ENCODE data around the gene UNC119.

DNA sequence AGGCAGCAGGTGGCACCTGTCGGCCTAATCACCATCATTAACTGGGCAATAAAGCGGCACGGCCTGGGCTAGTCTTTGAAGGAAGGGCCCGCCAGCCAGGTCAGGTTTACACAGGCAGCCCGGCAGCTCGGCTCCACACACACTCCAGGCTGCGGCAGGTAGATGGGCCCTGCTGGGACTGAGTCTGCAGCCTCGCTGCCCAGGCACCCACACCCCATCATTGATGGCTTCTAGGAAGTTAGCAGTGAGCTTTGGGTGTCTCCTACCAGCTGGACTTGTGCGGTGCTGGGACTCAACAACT lies 53.1 kb downstream of the UNC119 start:
- TF ChIP-seq CTCF (IDR thresholded peaks at IDR 0.05) (peak in 1 of 7 experiments; percentile 13), POLR2AphosphoS5 (IDR thresholded peaks at IDR 0.05) (no peak), POLR2A (IDR thresholded peaks at IDR 0.05) (no peak)

All from stomach (tissue), 4 donors.